ENCODE data around the gene PTPA. TPM values are rescaled to one million over a fixed set of nuclear protein-coding genes. Genes with fewer than 3 reads are reported as not detected.

PTPA gene
- total and polyA plus RNA-seq, 9 of the 15 experiments (the other 6 are each of a cell fraction or from before 2014, with no cell fraction given): 1.7 to 121 (median 72.6) TPM

DNA sequence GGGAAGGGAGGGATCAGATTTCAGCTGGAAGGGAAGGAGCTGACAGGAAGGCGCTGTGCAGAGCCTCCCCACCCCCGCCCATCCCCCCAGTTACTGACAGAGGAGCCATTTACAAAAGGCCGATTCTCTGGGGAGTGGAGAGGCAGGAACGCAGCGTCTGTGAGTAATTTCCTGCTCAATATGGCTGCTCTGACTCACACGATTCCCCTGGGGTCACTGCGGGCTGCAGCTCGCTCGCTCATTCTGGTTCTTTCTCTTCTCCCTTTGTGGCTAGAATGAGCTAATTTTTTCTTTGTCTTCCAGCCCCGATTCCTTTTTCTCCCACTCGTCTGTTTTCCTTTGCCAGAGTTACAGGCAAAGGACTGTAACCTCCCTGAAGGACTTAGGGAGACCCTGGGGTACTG is 28.8 kb downstream of the PTPA start:
- Histone ChIP-seq H3K79me2 (ENCODE audit: control insufficient read depth, insufficient read depth, low read length) (peaks cover 17% of the 10 kb centered on the region), H3K36me3 (ENCODE audit: control insufficient read depth, insufficient read depth, low read length) (peaks cover 63% of the 10 kb centered on the region; the same call in 2 of the 3 replicates), H3K9me1 (ENCODE audit: control insufficient read depth, insufficient read depth, low read length) (no peaks in the 10 kb centered on the region), H2AFZ (ENCODE audit: low read depth, low read length) (peak overlapping the region; percentile 85), H3K9me3 (replicated peaks; ENCODE audit: control insufficient read depth, insufficient read depth, low read depth, low read length) (no peaks in the 10 kb centered on the region), H3K4me3 (peak overlapping the region; percentile 27), H3K4me2 (ENCODE audit: insufficient read depth, low read length) (peak overlapping the region; percentile 71), H3K9ac (ENCODE audit: insufficient read depth in 1 of 2, low read depth in 2 of 2, low read length in 2 of 2) (peak overlapping the region; percentile 83 to 97), H3K4me1 (replicated peaks in 1 of 2; ENCODE audit: control insufficient read depth in 2 of 2, insufficient read depth in 2 of 2, low read length in 2 of 2) (peaks cover 30 to 49% of the 10 kb centered on the region in 2 experiments), H4K20me1 (replicated peaks; ENCODE audit: control insufficient read depth, insufficient read depth, low read length) (no peaks in the 10 kb centered on the region), H3K27ac (ENCODE audit: extremely low read depth, low read depth, low read length) (peak overlapping the region; percentile 93), H3K27me3 (ENCODE audit: control insufficient read depth in 2 of 2, insufficient read depth in 2 of 2, low read length in 2 of 2) (no peaks in the 10 kb centered on the region)
- intact Hi-C loops (cut with micrococcal nuclease): loop anchor here (1.0 to 10.0 kb wide), 4 partner anchors 35 to 645 kb away; no protein-coding TSS in a partner anchor
- 1% methylated on average over 11 of the region's 11 CpGs for WGBS (ENCODE audit: insufficient coverage, low coverage, missing lambda C conversion rate)
- ATAC-seq (peak; percentile 86), FAIRE-seq (peak; percentile 97), DNase-seq (ENCODE audit: extremely low read depth in 1 of 4, low spot score in 3 of 4) (peak; percentile 61 to 94 (median 74))
- ChIA-PET CTCF (ENCODE audit: low intra/inter-chr PET ratio) (interaction anchor here (1.5 to 4.5 kb wide), 2 partner anchors 35 to 471 kb away, joined by 6 to 53 read pairs; no protein-coding TSS in a partner anchor), POLR2A (interaction anchor here (0.7 to 2.5 kb wide), 9 partner anchors 9 to 607 kb away, joined by 3 to 18 read pairs (median 4); partner anchors contain the start of gene NTMT1)
- no TSS peak for BruUV-seq (replicated peaks)
- in situ Hi-C loops (cut with MboI): no loop called here
- TF ChIP-seq KDM1A (IDR thresholded peaks at IDR 0.05): peak in 1 of 2 experiments; percentile 31; a peak in 1 of 4 replicates
- TF ChIP-seq KDM5B (IDR thresholded peaks at IDR 0.05; ENCODE audit: insufficient replicate concordance, low read depth, low read length): peak; percentile 87
- TF ChIP-seq EGR1 (conservative IDR thresholded peaks at IDR 0.05): 0 out of 2 replicates have a peak, but pooled peaks have one; percentile 26
- peak; percentile 75 for TF ChIP-seq ZNF584 (CRISPR knock-in tag; IDR thresholded peaks at IDR 0.05; ENCODE audit: low read depth)
- TF ChIP-seq, protein P1, sequence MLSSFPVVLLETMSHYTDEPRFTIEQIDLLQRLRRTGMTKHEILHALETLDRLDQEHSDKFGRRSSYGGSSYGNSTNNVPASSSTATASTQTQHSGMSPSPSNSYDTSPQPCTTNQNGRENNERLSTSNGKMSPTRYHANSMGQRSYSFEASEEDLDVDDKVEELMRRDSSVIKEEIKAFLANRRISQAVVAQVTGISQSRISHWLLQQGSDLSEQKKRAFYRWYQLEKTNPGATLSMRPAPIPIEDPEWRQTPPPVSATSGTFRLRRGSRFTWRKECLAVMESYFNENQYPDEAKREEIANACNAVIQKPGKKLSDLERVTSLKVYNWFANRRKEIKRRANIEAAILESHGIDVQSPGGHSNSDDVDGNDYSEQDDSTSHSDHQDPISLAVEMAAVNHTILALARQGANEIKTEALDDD (IDR thresholded peaks at IDR 0.05): no peak
- no peak for TF ChIP-seq ZEB2 (IDR thresholded peaks at IDR 0.05)
- TF ChIP-seq SUPT5H (IDR thresholded peaks at IDR 0.05): peak; percentile 66; the same call in 1 of the 2 replicates
- TF ChIP-seq, protein P2, sequence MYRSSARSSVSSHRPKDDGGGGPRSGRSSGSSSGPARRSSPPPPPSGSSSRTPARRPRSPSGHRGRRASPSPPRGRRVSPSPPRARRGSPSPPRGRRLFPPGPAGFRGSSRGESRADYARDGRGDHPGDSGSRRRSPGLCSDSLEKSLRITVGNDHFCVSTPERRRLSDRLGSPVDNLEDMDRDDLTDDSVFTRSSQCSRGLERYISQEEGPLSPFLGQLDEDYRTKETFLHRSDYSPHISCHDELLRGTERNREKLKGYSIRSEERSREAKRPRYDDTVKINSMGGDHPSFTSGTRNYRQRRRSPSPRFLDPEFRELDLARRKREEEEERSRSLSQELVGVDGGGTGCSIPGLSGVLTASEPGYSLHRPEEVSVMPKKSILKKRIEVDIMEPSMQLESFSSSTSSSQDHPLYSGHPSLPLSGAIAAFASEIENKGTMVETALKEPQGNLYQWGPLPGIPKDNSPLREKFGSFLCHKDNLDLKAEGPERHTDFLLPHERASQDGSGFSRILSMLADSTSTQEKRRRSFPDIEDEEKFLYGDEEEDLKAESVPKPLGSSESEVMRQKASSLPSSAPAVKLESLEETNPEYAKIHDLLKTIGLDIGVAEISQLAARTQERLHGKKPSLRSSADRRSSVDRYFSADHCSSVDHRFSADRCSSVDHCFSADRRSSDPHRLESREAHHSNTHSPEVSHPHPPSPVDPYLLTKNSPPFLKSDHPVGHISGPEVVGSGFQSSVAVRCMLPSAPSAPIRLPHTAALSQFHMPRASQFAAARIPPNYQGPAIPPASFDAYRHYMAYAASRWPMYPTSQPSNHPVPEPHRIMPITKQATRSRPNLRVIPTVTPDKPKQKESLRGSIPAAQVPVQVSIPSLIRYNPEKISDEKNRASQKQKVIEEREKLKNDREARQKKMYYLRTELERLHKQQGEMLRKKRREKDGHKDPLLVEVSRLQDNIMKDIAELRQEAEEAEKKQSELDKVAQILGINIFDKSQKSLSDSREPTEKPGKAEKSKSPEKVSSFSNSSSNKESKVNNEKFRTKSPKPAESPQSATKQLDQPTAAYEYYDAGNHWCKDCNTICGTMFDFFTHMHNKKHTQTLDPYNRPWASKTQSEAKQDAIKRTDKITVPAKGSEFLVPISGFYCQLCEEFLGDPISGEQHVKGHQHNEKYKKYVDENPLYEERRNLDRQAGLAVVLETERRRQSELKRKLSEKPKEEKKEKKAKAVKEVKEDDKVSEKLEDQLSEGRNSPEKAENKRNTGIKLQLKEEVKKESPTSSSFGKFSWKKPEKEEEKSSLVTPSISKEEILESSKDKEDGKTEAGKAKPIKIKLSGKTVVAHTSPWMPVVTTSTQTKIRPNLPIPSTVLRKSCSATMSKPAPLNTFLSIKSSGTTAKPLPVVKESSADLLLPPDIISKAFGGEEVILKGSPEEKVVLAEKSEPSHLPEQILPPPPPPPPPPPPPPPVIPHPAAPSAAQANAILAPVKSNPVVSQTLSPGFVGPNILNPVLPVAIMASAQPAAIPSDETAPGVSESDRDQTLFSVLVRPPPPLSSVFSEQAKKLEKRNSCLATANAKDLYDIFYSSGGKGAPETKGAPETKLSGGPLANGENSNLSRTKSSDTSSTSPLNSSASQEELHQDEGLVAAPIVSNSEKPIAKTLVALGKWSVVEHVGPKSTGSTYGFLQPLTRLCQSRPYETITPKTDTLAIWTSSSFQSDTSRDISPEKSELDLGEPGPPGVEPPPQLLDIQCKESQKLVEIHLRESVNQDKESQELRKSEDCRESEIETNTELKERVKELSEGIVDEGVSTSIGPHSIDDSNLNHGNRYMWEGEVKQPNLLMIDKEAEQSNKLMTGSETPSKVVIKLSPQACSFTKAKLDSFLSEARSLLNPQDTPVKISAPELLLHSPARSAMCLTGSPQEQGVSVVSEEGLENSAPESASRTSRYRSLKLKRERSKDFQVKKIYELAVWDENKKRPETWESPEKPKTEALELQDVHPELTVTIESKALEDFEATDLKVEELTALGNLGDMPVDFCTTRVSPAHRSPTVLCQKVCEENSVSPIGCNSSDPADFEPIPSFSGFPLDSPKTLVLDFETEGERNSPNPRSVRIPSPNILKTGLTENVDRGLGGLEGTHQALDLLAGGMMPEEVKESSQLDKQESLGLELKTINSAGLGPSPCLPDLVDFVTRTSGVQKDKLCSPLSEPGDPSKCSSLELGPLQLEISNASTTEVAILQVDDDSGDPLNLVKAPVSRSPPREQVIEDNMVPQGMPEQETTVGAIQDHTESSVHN (IDR thresholded peaks at IDR 0.05; ENCODE audit: borderline replicate concordance in 1 of 2, low read depth in 1 of 2): 0 out of 4 replicates have a peak, but pooled peaks of 1 of the 2 experiments have one; percentile 29
- no peak for TF ChIP-seq MCM5 (IDR thresholded peaks at IDR 0.05; ENCODE audit: low read depth)
- 0 out of 4 replicates have a peak, but pooled peaks of 1 of the 2 experiments have one; percentile 28 for TF ChIP-seq KDM4B (IDR thresholded peaks at IDR 0.05; ENCODE audit: borderline replicate concordance in 2 of 2, low read depth in 1 of 2)
- TF ChIP-seq, protein P3, sequence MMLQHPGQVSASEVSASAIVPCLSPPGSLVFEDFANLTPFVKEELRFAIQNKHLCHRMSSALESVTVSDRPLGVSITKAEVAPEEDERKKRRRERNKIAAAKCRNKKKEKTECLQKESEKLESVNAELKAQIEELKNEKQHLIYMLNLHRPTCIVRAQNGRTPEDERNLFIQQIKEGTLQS (IDR thresholded peaks at IDR 0.05): peak; percentile 78
- TF ChIP-seq, protein P3 (CRISPR knock-in tag; conservative IDR thresholded peaks at IDR 0.05): no peak
